CD4-positive, alpha-beta T cell treated with Interferon alpha-2 for 1 hour (primary cell): ENCODE results near the gene KRT32.
"Not testable (repeated sequence)": the region's sequence is repeated elsewhere in the genome, so short reads cannot be mapped to it uniquely, and the experiment has no call there.

Experiments
- DNase-seq, 2 donors: peaks; one replicate each; pipeline ENCODE4 v3.0.0-alpha.2; 2020 to 2022

The KRT32 gene

GRCh38 chr17:41463746-41464145 is 3.4 kb downstream of the KRT32 start:
- no peak for DNase-seq

- no peak for DNase-seq
These were observed 4.5 kb downstream of the KRT32 start for GRCh38 chr17:41462705-41463104.

DNA sequence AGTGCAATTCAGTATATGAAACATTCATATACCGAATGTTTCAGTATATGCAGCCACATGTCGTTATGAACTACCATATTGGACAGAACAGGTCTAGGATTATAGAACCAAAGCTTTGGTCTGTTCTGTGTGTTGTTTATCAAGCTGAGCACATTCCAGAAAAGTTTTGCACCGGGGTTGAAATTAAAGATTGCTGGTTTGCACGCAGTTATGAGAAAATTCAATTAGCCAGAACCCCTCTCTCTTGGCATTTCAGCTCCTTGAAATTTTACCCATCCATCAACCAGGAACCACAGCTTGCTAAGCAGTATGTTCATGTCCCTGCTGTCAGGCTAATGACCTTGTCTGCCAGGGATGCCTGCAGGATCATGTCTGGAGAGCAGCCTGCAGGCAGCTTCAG is 9.5 kb downstream of the KRT32 start:
- no peak for DNase-seq

DNA sequence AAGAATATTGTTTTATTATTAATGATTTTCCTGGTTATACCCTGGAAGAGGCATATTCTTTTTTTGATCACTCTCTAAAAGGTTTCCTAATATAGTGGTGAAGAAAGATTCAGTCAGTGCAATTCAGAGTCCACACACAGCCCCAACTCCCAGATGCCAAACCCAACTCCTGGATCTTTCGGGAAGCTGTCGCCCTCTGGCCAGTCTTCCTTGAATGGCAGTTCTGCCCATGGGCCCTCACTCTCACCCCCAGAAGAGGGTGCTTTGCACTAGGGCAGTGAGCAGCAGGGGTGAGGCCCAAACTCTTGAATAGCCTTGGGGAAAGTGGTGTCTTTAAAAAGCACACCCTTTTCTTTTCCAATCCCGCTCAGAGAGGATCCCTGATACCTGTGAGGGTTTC is 11.0 kb downstream of the KRT32 start:
- DNase-seq: no peak

- DNase-seq: no peak
These were observed 11.9 kb downstream of the KRT32 start for GRCh38 chr17:41455236-41455635.

GRCh38 chr17:41453066-41453465 is 14.1 kb downstream of the KRT32 start:
- no peak for DNase-seq

- no peak for DNase-seq
These were observed 14.9 kb downstream of the KRT32 start for GRCh38 chr17:41452281-41452680.

DNA sequence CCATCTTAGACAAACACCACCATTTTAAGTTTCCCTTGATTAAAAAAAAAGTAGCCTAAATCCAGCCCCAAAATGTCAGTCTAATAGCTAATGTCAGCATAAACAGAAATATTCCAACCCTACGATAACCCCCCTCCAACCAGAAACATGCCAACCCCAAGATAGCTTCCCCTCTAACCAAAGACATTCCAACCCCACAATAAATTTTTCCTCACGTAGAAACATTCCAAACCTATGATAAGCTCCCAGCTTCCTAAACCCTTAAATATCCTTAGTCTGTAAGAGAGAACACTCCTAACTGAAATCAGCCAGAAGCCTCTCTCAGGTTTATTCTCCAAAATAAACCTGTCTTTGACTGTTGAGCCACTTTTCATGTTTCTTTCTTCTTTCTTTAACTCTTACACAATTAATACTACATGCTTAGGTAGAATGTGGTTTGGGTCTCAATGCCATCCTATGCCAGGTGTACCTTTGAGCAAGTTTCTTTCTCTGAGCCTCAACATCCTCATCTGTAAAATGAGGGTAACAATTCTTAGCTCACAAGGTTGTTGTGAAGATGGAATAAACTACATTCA is 15.9 kb downstream of the KRT32 start:
- no peak for DNase-seq

GRCh38 chr17:41449008-41449407 is 18.2 kb downstream of the KRT32 start:
- no peak for DNase-seq

- DNase-seq: no peak
These were observed 18.7 kb downstream of the KRT32 start for GRCh38 chr17:41448506-41448905.

- no peak for DNase-seq
These were observed 20.4 kb downstream of the KRT32 start for GRCh38 chr17:41446806-41447205.

GRCh38 chr17:41444640-41445039 is 22.5 kb downstream of the KRT32 start:
- DNase-seq: no peak

DNA sequence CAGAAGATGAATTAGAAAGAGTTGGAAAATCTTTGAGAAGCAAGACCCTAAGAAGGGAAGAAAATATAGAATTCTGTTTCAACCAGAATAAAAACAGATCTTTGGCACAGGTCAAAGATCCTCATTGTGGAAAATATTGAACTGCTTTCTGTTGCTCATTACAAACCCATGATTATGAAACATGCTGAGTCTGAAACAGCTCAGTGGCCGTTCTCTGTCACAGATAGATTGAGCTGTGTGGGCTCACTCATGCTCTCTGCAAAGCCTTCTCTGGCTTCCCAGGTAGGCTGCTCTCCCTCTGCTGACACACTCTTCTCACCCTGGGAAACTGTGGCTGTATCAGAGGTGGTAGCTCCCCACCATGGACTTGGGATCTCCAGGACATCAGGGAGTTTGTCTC is 23.0 kb downstream of the KRT32 start:
- DNase-seq: no peak

GRCh38 chr17:41442739-41443138 is 24.4 kb downstream of the KRT32 start:
- DNase-seq: no peak

- no peak for DNase-seq
These were observed 26.6 kb downstream of the KRT32 start, which contains the start of gene KRT38 for GRCh38 chr17:41440531-41441033. Gene KRT38 (minus strand): TSS chr17:41440983. CDS start chr17:41440921, 62 bp downstream.

DNA sequence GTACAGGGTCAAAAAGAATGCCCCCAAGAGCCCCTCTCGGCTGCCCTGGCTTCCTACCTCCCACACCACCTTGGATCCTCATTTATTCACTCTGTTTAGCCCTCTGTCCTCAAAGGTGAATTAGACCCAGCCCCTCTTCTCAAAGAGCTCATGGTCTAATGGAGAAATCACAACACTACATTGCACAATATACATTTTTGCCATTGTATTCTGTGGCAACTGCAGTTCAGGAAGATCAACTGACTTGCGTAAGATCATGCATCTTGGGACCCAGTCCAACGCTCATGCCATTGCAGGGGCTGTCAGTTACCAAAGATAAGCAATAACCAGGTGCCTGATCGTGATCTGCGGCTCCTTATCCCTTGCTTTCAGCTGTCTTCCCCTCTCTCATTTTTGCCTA is 27.8 kb downstream of the KRT32 start:
- no peak for DNase-seq

DNA sequence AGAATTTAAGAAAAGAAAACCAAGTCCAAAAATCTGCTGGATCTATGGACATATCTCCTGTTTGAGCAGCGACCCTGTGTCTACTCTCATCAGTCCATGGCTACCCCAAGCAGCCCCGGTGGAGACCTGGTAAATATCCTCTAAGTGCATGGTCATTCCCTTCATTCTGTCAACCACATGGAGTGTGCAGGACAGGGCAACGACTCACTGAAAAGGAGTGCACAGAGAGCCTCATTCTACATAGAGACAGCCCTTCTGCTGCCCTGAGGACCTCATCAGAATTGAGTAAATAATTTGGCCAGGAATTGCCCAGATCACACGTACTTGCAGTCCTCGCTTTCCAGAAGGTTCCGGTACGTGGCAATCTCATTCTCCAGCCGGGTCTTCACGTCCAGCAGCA is 29.4 kb downstream of the KRT32 start:
- DNase-seq: no peak

DNA sequence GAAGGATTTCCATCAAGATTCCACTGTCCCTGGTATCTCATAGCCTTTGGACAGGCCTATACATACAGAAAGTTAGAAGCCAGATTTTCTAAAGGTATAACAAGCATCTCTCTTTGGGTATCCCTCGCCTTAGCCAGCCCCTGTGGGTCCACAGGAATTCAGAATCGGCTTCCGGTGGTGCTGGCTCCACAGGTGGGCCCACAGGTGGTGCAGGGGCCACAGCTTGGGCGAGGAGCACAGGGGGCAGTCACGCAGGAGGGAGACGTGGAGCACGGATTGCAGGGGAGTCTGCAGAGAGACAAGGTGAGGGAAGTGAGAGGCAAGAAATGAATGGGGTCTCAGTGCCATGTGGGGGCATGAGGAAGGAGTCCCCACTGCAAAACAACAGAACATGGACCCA is 29.9 kb downstream of the KRT32 start:
- DNase-seq: no peak

- DNase-seq: no peak
These were observed 32.8 kb downstream of the KRT32 start for GRCh38 chr17:41434415-41434814.

- no peak for DNase-seq
These were observed 33.2 kb downstream of the KRT32 start for GRCh38 chr17:41434005-41434404.

GRCh38 chr17:41433586-41433985 is 33.6 kb downstream of the KRT32 start:
- no peak for DNase-seq

DNA sequence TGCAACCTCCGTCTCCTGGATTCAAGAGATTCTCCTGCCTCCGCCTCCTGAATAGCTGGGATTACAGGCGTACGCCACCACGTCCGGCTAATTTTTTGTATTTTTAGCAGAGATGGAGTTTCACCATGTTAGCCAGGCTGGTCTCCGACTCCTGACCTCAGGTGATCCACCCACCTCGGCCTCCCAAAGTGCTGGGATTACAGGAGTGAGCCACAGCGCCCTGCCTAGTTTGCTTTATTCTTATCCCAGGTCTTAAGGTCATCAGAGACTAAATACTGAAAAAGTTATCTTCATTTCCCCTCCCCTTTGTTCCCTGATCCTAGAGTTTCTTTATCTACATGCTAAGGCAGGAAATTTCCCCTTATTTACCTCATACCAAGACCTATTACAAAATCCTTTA is 36.8 kb downstream of the KRT32 start:
- not testable (repeated sequence) for DNase-seq

- DNase-seq: no peak
These were observed 37.5 kb downstream of the KRT32 start for GRCh38 chr17:41429667-41430066.

DNA sequence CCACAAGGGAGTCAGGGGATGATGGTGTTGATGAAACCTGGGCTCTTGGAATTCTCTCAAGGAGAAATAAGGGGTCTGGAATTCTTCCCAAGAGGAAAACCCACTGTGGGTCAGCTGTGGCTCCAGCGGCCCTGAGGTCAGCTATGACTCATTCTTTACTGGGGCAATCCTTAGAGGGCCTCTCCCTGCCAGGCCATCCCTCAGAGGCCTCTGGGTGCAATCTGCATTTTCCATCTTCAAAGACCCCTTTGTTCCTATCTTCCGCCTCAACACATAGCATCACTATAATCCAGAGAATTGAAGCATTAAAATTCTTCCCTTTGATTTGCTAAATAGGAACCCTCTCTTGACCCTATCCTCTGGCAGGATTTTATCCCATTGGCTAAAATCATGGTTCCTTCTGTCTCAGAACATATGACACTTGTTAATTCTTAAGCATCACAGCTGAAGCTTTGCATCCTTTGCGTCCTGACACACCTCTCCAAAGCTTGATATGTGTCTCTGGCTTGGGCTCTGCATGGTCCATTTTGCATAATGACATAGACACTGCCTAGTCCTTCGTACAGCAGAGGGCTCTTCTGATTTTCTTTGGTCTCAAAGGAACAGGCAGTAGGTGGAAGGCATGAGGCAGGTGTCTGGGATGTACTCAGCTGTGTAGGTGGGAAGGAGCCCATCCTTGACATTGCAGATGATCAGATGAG is 38.4 kb downstream of the KRT32 start:
- DNase-seq: no peak
